T-cell (primary cell): Measurements from ENCODE around the gene DOCK8. TPM values are rescaled to one million over a fixed set of nuclear protein-coding genes. Genes with fewer than 3 reads are reported as not detected.
"Not testable (repeated sequence)": the region's sequence is repeated elsewhere in the genome, so short reads cannot be mapped to it uniquely, and the experiment has no call there.

Experiments used
- ATAC-seq, 4 experiments: fragments of 200-7000 bp in 3 of 4; fragments of 150-1000 bp in 1 of 4; cut with Tn5 transposase; replicated peaks in 1 of 4; 1 replicate in 3 of 4; 2 replicates in 1 of 4; pipeline ENCODE4 v1.10.0; 2021; ENCODE audit warnings: moderate library complexity in 3 of 4, mild to moderate bottlenecking in 2 of 4, moderate number of reproducible peaks in 1 of 4
- CTCF ChIA-PET, 2 donors: fragments of 300-600 bp; sonication (Branson Sonifier 250); formaldehyde crosslinking; loops; one replicate each; lab custom pipeline; 2022; ENCODE audit warnings: antibody characterized with exemption in 2 of 2; lab: Charles Lee
- POLR2A ChIA-PET, 2 donors: fragments of 300-600 bp; sonication (Branson Sonifier 250); formaldehyde crosslinking; loops; one replicate each; lab custom pipeline; 2022; ENCODE audit warnings: antibody characterized with exemption in 2 of 2; lab: Charles Lee
- DNase-seq, 35 experiments: peaks; one replicate each; pipeline versions ENCODE4 v3.0.0 to v3.0.0-alpha.2; 2013 to 2023
- H3K27ac ChIP-seq: one replicate; pipeline ENCODE4 v1.5.1; 2013; ENCODE audit warnings: low read length
- H3K27me3 ChIP-seq, 2 experiments: replicated peaks in 1 of 2; 1 replicate in 1 of 2; 2 replicates in 1 of 2; pipeline versions ENCODE4 v1.6.1 to v1.7.0; 2013; ENCODE audit warnings: low read length in 1 of 2, mixed read lengths in 1 of 2; ENCODE audit not compliant: control insufficient read depth in 2 of 2, insufficient read depth in 2 of 2; ENCODE audit errors: extremely low read depth in 1 of 2
- H3K36me3 ChIP-seq, 2 donors: 1 replicate in 1 of 2; 2 replicates in 1 of 2; pipeline versions ENCODE4 v1.6.1 to v1.7.0; 2013; ENCODE audit warnings: low read length in 1 of 2; ENCODE audit not compliant: control insufficient read depth in 2 of 2, insufficient read depth in 1 of 2; ENCODE audit errors: extremely low read depth in 1 of 2
- H3K4me1 ChIP-seq, 2 experiments: 1 replicate in 1 of 2; 2 replicates in 1 of 2; pipeline versions ENCODE4 v1.6.1 to v1.7.0; 2013; ENCODE audit warnings: low read length in 2 of 2, mixed read lengths in 1 of 2; ENCODE audit not compliant: insufficient read depth in 2 of 2, control insufficient read depth in 1 of 2; ENCODE audit errors: extremely low read depth in 1 of 2
- H3K4me3 ChIP-seq, 2 donors: 1 replicate in 1 of 2; 2 replicates in 1 of 2; pipeline versions ENCODE4 v1.5.1 to v1.7.0; 2013; ENCODE audit warnings: mild to moderate bottlenecking in 2 of 2, low read length in 1 of 2, moderate library complexity in 1 of 2; ENCODE audit not compliant: control insufficient read depth in 1 of 2; ENCODE audit errors: extremely low read depth in 1 of 2
- H3K9me3 ChIP-seq: 2 replicates; pipeline ENCODE4 v1.7.0; 2013
- H3K27ac Mint-ChIP-seq, 2 donors: one replicate each; pipeline ENCODE4 v1.8.0; 2020 to 2021; ENCODE audit warnings: mild to moderate bottlenecking in 2 of 2, mixed read lengths in 2 of 2
- H3K27me3 Mint-ChIP-seq, 2 donors: one replicate each; pipeline ENCODE4 v1.8.0; 2021 to 2022; ENCODE audit warnings: mixed read lengths in 2 of 2
- H3K36me3 Mint-ChIP-seq: one replicate; pipeline ENCODE4 v1.8.0; 2021; ENCODE audit warnings: mixed read lengths
- H3K4me1 Mint-ChIP-seq, 3 donors: one replicate each; pipeline ENCODE4 v1.8.0; 2020 to 2022; ENCODE audit warnings: mixed read lengths in 3 of 3, mild to moderate bottlenecking in 1 of 3
- H3K4me3 Mint-ChIP-seq, 3 donors: one replicate each; pipeline ENCODE4 v1.8.0; 2020 to 2022; ENCODE audit warnings: mild to moderate bottlenecking in 3 of 3, mixed read lengths in 3 of 3, moderate library complexity in 3 of 3
- H3K9me3 Mint-ChIP-seq, 3 donors: one replicate each; pipeline ENCODE4 v1.8.0; 2020 to 2022; ENCODE audit warnings: mixed read lengths in 3 of 3
- WGBS: methylation state at CpG from one replicate; pipeline ENCODE4 v1.1.5; 2013; ENCODE audit warnings: missing lambda C conversion rate; ENCODE audit not compliant: insufficient coverage; 5-methylcytosine and 5-hydroxymethylcytosine counted together
- total RNA-seq, 35 experiments: library from RNA in 6 of 35; stranded (reverse) in 6 of 35; fragments of 120-200 nt in 1 of 35; gene quantifications; one replicate each; pipeline versions ENCODE4 v1.2.1 to v1.2.4 and lab custom pipeline; 2013 to 2026

DOCK8 gene
- total RNA-seq, 5 donors from 2014 or later (not counting 1 experiment from before 2014, with no cell fraction given) = 173 to 231 (median 208) TPM

- Mint-ChIP-seq H3K4me3 (peak overlapping the region; percentile 79 to 90 (median 81)), H3K36me3 (no peaks in the 10 kb centered on the region), H3K27ac (peak overlapping the region in 1 of 2 donors; percentile 11), H3K4me1 (peaks cover 11 to 33% (median 15%) of the 10 kb centered on the region in 3 donors), H3K27me3 (peaks cover 0 to 6% of the 10 kb centered on the region in 2 donors), H3K9me3 (no peaks in the 10 kb centered on the region)
- no CpG with 5 or more reads among the region's 6 CpGs for WGBS
- ATAC-seq (no peak), DNase-seq (no peak)
- Histone ChIP-seq H3K4me3 (peak overlapping the region; percentile 58 to 64), H3K36me3 (no peaks in the 10 kb centered on the region), H3K4me1 (peaks cover 3 to 16% of the 10 kb centered on the region in 2 experiments), H3K27ac (peak overlapping the region; percentile 16), H3K27me3 (peaks cover 0 to 3% of the 10 kb centered on the region in 2 experiments), H3K9me3 (no peaks in the 10 kb centered on the region)
- ChIA-PET CTCF (interaction anchor here in 1 of 2 donors (1.1 to 2.0 kb wide), 2 partner anchors 57 to 62 kb away, joined by 3 to 14 read pairs; no protein-coding TSS in a partner anchor), POLR2A (no interaction called here)
Measured at GRCh38 chr9:215631-216155, 1.0 kb downstream of the DOCK8 start.

DNA sequence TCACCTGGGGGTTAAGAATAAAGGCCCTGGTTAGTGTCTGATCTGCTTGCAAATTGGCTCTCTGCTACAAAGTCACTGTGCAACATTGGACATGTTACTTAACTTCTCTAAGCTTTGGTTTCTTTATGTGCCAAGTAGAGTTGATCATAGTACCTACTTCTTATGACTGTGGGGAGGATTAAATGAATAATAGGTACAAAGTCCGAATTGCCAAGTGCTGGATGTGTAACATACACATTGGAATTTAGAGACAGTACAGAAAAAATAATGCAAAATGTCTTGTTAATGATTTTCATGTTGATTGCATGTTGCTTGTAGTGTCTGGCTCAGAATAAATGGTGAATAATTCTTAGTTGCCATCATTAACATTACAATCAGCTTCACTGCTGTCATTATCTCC, 2.2 kb downstream of the DOCK8 start:
- Histone ChIP-seq H3K4me3 (no peak overlapping the region), H3K27me3 (peaks cover 0 to 3% of the 10 kb centered on the region in 2 experiments), H3K9me3 (no peaks in the 10 kb centered on the region), H3K27ac (no peak overlapping the region), H3K4me1 (peaks cover 3 to 19% of the 10 kb centered on the region in 2 experiments), H3K36me3 (no peaks in the 10 kb centered on the region)
- POLR2A ChIA-PET = interaction anchor here in 1 of 2 donors (0.6 kb wide), 1 partner anchor 61 kb away, joined by 8 read pairs; no protein-coding TSS in a partner anchor
- 40% methylated on average over 1 of the region's 1 CpG for WGBS
- ATAC-seq (no peak), DNase-seq (no peak)
- H3K27ac Mint-ChIP-seq = no peak overlapping the region
- CTCF ChIA-PET = interaction anchor here in 1 of 2 donors (0.6 kb wide), 1 partner anchor 23 kb away, joined by 5 read pairs; no protein-coding TSS in a partner anchor
- H3K4me1 Mint-ChIP-seq = peaks cover 11 to 37% (median 15%) of the 10 kb centered on the region in 3 donors
- no peaks in the 10 kb centered on the region for H3K36me3 Mint-ChIP-seq
- H3K9me3 Mint-ChIP-seq = no peaks in the 10 kb centered on the region
- peak overlapping the region in 1 of 3 donors; percentile 14 for H3K4me3 Mint-ChIP-seq
- peaks cover 0 to 6% of the 10 kb centered on the region in 2 donors for H3K27me3 Mint-ChIP-seq

DNA sequence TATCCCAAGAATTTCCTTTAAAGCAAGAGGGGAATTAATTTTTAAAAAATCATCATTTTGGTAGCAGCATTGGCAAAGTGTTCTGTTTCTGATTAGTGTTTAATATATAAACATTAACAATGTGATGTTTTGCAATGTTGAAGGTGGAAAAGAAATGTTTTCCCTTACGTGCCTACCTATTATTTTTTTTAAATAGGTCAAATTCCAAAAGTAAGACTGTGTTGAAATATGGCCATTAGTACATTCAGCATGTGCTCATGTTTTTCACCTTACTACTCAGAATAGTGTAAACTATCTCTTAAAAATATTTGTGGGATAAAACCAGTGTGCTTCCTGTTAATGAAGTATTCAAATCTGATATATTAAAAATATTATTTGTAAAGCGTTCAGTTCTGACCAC, 3.3 kb downstream of the DOCK8 start:
- ChIA-PET CTCF (no interaction called here), POLR2A (no interaction called here)
- no peak overlapping the region for H3K27ac Mint-ChIP-seq
- Histone ChIP-seq H3K9me3 (no peaks in the 10 kb centered on the region), H3K4me3 (no peak overlapping the region), H3K36me3 (no peaks in the 10 kb centered on the region), H3K27me3 (peaks cover 0 to 3% of the 10 kb centered on the region in 2 experiments), H3K4me1 (peaks cover 3 to 25% of the 10 kb centered on the region in 2 experiments), H3K27ac (no peak overlapping the region)
- WGBS = no CpG with 5 or more reads among the region's 2 CpGs
- no peak for DNase-seq
- H3K9me3 Mint-ChIP-seq = no peaks in the 10 kb centered on the region
- no peak for ATAC-seq
- H3K4me1 Mint-ChIP-seq = peaks cover 21 to 48% (median 25%) of the 10 kb centered on the region in 3 donors
- no peak overlapping the region for H3K4me3 Mint-ChIP-seq
- peaks cover 0 to 6% of the 10 kb centered on the region in 2 donors for H3K27me3 Mint-ChIP-seq
- no peaks in the 10 kb centered on the region for H3K36me3 Mint-ChIP-seq

GRCh38 chr9:219036-219435, 4.4 kb downstream of the DOCK8 start:
- POLR2A ChIA-PET, H3K27ac ChIP-seq, H3K27ac Mint-ChIP-seq, H3K9me3 Mint-ChIP-seq, DNase-seq, H3K36me3 Mint-ChIP-seq, CTCF ChIA-PET, H3K9me3 ChIP-seq, H3K27me3 ChIP-seq, H3K4me3 ChIP-seq, H3K36me3 ChIP-seq, H3K27me3 Mint-ChIP-seq, ATAC-seq, H3K4me3 Mint-ChIP-seq: not testable (repeated sequence)
- H3K4me1 ChIP-seq = peaks cover 3 to 25% of the 10 kb centered on the region in 2 experiments
- H3K4me1 Mint-ChIP-seq = peaks cover 23 to 52% (median 25%) of the 10 kb centered on the region in 3 donors
- WGBS = 89% methylated on average over 2 of the region's 7 CpGs

- Mint-ChIP-seq H3K4me1 (peaks cover 27 to 52% (median 28%) of the 10 kb centered on the region in 3 donors), H3K27ac (no peak overlapping the region), H3K27me3 (peaks cover 0 to 6% of the 10 kb centered on the region in 2 donors), H3K4me3 (no peak overlapping the region), H3K9me3 (no peaks in the 10 kb centered on the region), H3K36me3 (no peaks in the 10 kb centered on the region)
- no peak overlapping the region for H3K4me3 ChIP-seq
- H3K27me3 ChIP-seq = peaks cover 0 to 3% of the 10 kb centered on the region in 2 experiments
- ChIA-PET POLR2A (interaction anchor here in 1 of 2 donors (0.7 kb wide), 1 partner anchor 16 kb away, joined by 5 read pairs; no protein-coding TSS in a partner anchor), CTCF (no interaction called here)
- H3K36me3 ChIP-seq = no peaks in the 10 kb centered on the region
- H3K27ac ChIP-seq = no peak overlapping the region
- no peak for ATAC-seq
- H3K9me3 ChIP-seq = no peaks in the 10 kb centered on the region
- DNase-seq = no peak
- WGBS = 90% methylated on average over 2 of the region's 7 CpGs
- H3K4me1 ChIP-seq = peaks cover 3 to 24% of the 10 kb centered on the region in 2 experiments
Measured at GRCh38 chr9:219670-220365, 5.2 kb downstream of the DOCK8 start.

DNA sequence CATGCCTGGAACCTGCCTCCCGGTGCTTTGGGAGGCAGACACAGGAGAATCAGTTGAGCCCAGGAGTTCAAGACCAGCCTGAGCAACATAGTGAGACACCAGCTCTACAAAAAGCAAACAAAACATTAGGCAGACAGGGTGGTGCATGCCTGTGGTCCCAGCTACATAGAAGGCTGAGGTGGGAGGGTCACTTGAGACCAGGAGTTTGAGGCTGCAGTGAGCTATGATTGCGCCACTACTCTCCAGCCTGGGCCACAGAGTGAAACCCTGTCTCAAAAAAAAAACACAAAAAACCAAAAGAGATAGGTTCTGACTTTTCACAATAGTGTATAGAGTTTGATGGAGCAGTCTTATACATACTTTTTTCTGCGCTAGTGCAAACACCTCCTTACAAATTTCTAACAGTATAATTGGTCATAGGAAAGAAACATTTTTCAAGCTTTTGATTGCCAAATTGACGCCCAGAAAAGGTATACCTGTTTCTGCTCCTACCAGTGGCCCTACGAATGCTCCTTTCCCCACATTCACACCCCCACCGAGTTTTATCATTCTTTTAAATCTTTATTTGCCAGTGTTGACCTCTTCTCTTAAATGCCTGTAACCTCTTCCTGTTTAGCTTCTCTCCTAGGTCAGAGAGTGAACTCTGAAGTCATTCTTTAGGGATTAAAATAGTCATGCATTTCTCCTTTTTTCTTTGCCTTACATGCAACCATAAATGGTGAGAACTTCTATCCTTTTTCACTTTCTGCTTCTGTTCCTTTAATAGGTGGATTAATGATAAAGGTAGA, 7.5 kb downstream of the DOCK8 start:
- no peaks in the 10 kb centered on the region for H3K36me3 Mint-ChIP-seq
- H3K9me3 ChIP-seq = no peaks in the 10 kb centered on the region
- H3K27ac ChIP-seq = peak overlapping the region; percentile 28
- ATAC-seq (peak in 1 of 4 experiments; percentile 19), DNase-seq (no peak)
- H3K4me3 ChIP-seq = no peak overlapping the region
- WGBS = 100% methylated on average over 1 of the region's 6 CpGs
- no peaks in the 10 kb centered on the region for H3K36me3 ChIP-seq
- H3K27me3 Mint-ChIP-seq = peaks cover 0 to 3% of the 10 kb centered on the region in 2 donors
- POLR2A ChIA-PET = no interaction called here
- peak overlapping the region in 2 of 3 donors; percentile 2 to 4 for H3K4me3 Mint-ChIP-seq
- H3K27me3 ChIP-seq = no peaks in the 10 kb centered on the region
- peaks cover 0 to 12% of the 10 kb centered on the region in 2 experiments for H3K4me1 ChIP-seq
- no peaks in the 10 kb centered on the region for H3K9me3 Mint-ChIP-seq
- peak overlapping the region; percentile 41 to 52 for H3K27ac Mint-ChIP-seq
- peaks cover 16 to 34% (median 19%) of the 10 kb centered on the region in 3 donors for H3K4me1 Mint-ChIP-seq
- CTCF ChIA-PET = no interaction called here
